GM19239 (cell line): ENCODE results near the gene MAML3.

Source experiments
- DNase-seq: peaks from one replicate; pipeline ENCODE4 v3.0.0; 2011; ENCODE audit warnings: low spot score; ENCODE audit not compliant: insufficient read length
- FAIRE-seq: peaks from 2 replicates; lab custom pipeline; 2011; peaks lifted over from hg19 to GRCh38; lab: Jason Lieb, UNC

MAML3 gene

DNA sequence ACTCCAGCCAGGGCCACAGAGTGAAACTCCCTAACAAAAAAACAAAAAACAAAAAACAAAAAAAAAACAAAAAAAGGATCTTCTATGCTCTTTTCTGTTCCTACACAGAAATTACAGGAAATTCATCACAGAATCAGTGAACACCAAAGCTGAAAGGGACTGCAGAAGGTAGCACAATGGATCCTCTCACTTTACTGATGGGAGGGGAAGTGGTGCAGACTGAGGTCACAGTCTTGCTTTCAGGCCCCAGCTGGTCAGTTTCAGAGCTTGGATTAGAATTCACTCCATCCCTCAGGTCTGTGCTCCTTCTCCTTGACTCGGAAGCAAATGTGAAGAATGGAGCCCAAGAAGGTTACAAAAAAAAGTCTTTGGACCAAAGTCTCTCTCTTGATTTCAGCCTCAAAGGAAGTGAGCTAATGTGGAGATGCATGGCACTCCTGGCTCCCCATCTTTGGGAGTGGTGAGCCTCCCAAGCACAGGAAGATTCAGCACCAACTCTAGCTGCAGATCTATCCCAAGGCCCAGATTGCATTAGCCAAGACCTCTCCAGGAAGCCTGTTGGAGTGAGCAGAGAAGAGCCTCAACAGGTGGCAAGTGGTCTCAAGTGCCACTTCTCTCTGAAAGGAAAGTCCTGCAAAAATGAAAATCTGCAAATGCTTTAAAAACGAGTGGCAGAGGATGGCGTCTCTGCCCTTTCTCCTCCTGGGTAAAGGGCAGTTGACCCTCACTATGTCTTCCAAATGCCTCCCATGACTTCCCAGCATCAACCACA is 176.0 kb downstream of the MAML3 start:
- DNase-seq (peak; percentile 12), FAIRE-seq (peak; percentile 94)

DNA sequence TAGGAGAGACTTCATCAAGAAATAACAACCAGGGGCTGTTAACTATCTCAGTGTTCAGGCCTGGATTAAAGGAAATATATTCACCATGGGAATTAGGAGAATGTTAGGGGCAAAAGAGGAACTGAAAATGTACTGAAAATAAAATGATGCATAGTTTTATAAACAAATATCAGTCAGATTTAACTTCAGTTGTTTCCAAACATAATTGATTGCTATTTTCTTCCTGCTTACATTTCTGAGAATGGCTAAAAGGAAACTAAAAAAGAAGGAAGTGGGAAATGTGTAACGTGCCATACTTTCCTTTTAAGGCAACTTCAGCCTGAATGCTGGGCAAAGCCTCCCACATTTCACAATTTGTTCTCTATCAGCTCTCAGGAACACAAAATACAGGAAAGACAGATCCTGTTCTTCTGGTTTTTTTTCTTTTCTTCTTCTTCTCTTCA is 178.1 kb downstream of the MAML3 start:
- peak; percentile 87 for FAIRE-seq
- no peak for DNase-seq

DNA sequence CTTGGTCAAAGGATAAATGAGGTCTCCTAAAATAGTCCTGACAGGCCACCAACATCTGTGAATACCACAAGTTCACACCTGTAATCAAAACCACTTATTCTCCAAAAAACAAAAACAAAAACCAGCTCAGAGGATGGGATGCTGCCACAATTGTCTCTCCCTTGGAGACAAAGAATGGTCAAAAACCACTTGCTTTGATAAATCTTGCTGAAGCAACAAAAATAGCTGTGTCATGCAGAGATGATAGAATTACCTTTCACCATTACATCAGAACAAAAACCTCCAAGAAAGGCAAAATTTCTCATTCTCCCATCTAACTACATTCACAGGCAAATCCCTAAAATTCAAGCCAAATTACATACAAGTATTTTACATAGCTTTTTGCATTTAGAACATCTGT is 180.4 kb downstream of the MAML3 start:
- FAIRE-seq: no peak
- DNase-seq: no peak

DNA sequence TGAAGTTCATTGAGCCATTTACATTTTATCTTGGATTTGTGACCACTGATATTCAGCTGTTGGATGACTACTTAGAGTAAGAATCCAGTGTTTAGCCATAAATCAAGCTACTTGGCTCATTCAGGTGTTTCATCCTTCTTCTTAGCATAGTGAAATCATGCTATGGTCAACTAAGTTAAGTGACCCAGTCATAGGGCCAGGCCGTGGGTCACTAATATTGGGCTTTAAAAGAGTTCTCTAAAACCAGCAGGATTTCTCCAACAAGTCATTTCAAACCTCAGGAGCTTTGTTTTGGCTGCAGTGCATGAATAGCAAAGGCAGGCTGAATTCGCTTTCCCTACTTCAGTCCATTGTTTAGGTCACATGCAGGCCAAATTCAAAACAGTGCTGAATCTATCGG is 181.0 kb downstream of the MAML3 start:
- no peak for FAIRE-seq
- no peak for DNase-seq

DNA sequence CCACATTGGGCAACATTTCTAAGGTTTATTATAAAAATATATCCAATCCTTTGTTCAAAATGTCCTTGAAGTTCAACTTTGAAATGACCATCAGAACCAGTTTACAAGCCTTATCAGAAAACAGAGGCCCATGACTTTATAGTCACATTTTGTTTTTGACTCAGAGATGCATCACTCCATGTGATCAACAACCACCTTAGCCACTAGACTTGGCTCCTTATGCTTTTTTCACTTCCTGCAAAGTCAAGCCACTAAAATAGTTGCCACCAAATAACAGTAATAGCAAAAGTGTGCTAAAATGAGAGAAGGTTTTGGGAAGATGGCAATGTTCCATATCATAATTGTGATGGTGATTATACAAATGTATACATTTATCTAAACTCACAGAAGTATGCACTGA is 181.7 kb downstream of the MAML3 start:
- no peak for FAIRE-seq

DNA sequence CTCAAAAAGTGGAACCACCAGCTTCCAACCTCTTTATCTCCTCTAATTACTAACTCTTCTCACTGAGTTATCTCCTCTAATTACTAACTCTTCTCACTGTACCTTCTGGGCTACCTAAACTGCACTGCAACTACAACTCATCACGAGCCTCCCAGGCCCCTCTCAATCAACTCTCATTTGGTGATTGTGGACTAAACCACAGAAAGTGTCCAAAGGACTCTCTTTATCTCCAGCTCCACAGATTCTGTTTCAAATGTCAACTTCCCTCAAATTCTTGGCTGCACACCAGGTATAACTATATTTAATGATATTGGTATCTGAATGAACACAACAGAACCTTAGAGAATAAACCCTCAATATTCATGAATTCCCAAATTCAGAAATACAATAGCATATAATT is 182.9 kb downstream of the MAML3 start:
- FAIRE-seq (no peak), DNase-seq (no peak)

More for the DNA sequence above, 181.7 kb downstream of the MAML3 start:
- DNase-seq: no peak

DNA sequence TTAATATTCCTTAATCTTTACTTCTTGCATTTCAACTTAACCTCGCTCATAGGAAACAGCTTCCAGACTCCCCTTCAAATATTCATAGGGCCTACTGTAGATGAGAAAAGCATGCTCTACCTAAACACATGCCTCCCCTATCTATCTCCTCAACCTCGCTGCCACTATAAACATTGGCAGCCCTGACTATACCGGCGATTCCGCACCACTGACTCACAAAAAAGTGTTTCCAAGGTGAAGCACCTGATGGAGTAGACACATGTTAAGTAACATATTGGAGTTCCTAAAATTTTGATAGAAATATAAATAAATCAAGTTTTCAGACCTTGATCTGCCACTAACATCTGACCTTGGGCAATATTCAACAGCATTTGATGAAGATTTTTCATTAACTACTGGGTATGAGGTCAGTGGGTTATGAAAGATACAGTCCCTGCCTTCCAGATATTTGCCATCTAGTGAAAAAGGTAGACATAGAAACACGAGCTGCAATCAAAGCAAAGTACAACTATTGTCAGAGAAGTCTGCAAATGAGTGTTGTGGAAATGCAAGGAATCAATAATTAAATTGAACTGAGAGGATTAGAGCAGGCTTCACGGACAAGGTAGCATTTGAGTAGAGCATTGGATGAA is 184.2 kb downstream of the MAML3 start:
- FAIRE-seq (no peak), DNase-seq (no peak)

DNA sequence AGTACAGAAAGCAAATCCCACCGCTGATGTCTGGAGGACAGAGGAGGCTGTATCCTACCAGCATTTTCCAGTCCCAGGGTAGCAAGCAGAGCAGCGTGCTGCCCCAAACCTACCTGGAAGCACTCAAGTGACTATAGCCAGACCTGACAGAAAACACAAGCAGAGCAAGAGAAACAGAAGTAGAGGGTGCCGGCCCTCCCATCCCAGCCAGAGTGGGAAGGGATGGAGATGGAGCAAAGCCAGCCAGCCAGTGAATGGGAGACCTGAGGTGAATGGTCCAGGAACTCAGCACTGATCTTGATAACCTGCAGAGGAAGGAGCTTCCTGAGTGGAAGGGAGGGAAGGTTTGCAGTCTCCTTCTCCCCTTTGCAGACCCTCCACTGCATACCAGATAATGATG is 185.2 kb downstream of the MAML3 start:
- DNase-seq: no peak
- FAIRE-seq: no peak

DNA sequence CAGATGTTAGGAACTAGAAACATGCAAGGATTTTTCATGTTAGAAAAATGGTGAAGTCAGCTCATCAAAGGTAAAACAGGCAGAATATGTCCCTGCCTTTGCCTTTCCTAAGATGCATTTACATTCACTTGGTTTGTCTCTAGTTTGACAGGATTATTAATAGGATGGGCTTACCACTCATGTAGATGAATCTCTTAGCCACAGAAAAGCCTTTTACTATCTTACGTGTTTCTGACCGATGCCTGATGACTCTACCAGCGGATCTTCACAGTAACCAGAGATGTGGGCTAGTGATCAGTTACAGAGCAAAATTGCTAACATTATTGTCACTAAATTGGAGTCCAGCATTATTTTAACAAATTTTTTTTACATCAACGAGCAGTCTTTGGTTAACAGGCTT is 187.6 kb downstream of the MAML3 start:
- no peak for DNase-seq
- no peak for FAIRE-seq

DNA sequence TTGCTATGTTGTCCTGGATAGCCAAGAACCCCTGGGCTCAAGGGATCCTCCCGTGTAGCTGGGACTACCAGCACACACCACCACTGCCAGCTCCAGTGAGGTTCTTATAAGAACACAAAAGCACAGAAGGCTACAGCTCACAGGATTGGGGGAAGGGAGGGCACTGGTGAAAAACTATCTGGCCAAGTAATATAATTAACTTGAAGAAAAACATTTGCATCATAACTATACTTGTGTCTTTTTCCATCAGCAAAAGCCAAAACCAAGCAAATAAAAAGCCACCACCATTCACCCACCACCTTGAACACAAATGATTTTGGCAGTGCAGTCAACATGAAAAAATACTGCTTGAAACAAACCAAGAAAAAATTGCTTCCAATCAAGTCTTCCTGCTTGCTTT is 188.2 kb downstream of the MAML3 start:
- FAIRE-seq (no peak), DNase-seq (no peak)

DNA sequence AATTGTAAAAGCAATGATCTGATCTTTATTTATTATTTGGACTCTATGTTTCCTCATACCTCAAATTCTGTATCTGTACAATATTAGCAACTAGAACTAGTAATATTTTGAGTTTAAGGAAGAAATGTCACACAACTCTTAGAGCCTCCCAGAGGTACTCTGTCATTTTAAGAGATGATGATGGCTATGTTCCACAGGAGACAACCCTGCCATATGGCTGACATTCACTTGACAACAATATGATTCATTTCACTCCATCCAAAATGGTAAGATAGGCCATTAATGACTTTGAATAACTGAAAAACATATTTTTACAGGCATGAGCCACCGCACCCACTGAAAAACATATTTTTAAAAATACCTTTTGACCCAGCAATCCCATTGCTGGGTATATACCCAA is 190.3 kb downstream of the MAML3 start:
- DNase-seq: no peak
- no peak for FAIRE-seq

DNA sequence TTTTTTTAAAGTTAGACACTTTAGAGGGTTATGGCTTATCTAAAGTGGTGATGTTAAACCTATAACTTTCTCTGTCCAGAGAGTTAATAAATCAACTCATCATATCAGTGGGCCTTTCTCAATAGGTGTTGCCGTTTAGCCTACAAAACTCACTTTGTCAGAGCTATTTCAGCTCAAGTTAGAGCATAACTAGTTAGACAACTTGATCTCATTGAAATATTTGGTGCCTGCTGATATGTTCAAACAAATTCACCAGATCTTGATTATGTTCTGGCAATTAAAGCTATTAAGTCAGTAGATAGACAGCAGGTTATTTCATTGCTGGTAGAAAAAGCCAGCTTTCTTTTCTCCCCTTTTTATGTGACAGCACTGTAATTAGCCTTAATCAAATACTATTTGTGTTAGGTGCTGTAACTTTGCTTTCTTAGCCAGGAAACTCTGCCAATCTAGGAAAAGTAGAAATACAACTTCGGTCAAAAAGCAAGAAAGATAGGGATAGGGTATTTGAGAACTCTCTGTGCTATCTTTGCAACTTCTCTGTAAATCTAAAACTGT is 191.8 kb downstream of the MAML3 start:
- DNase-seq (no peak), FAIRE-seq (no peak)

DNA sequence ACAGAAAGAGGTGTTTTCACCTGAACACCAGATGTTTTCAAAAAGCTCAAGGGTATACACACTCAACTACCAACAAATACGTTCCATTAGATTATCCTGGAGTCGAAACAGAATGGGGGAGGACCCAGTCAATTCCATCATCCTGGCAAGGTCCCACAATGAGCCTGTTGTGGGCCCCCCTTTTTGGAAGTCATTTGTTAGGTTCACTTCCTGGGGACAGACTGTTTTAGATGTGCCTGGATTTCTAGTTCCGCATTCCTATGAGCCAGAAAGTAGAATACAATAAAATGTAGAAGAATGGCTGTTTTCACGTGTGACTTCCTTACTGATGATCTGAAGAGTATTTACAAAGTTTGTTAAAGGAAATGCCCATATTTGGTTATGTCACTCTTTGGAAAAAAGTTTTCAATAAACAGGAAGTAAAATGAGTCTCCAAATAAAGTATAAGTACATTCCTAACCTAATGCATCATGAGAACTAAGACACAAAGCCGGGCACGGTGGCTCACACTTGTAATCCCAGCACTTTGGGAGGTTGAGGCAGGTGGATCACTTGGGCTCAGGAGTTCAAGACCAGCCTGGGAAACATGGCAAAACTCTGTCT is 192.5 kb downstream of the MAML3 start:
- FAIRE-seq: no peak
- no peak for DNase-seq

DNA sequence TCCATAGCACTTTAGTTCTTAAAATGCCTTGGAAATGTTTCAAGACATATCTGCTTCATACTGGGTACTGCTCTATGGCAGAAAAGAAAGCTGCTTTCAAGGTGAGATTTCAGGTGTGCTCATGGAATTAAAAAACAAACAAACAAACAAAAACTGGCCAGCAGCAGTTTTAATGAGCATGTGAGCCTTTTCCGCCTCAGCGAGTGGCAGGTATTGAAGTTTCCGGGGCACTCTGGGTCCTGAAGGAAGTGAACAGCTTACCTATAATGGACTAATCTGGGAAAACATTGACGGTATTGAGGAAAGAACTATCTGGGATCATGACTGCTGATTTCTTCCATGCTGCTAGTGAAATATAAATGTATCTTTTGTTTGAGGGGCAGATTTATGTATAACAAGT is 194.6 kb downstream of the MAML3 start:
- DNase-seq (no peak), FAIRE-seq (no peak)

DNA sequence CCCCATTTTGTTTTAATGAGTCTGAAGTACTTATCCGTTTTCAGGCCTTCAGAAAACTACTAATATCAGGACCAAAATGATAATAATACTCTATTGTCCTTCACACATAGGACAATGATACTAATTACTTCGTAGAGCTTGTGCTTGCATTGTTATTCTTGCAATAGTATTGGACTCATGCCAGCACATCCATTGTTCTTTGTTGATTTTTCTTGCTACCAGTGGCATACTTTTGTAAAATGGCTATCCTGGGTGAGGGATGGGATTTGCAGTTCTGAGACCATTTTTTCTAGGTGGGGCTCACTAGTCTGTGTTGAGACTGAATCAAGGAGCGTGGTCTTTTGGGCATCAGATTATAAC is 195.3 kb downstream of the MAML3 start:
- DNase-seq (no peak), FAIRE-seq (no peak)

DNA sequence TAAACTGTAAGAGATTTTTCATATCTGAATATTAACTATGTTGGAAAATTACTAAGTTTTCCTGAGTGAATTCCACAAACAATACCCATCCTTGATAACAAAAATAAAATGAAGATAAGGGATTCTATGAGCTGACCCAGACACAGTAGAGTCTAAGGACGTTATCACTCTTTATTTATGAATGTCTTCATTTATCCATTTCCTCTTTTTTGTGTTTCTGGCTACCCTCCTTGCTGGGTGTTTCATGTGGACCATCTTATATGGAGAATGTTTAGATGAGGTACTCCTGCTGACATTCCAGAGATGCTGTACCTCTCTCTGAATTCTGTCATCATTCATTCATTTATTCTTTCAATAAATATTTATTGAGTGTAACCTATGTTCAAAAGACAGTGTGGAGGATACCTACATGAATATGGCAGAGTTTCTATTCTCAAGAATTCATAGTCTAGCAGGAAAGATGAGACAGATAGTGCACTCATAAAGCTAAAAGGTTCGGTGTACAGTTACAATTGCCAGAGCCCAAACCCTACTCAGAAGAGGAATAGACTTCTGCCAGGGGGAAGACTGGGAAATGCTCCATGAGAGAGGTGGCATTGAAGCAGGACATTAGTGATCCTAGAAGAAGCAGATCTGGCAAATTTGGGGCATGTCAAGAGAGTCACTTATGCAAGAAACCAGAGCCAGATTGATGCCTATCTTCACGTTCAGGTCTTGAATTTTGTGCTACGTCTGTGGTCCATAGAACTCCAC is 195.8 kb downstream of the MAML3 start:
- DNase-seq (no peak), FAIRE-seq (no peak)

DNA sequence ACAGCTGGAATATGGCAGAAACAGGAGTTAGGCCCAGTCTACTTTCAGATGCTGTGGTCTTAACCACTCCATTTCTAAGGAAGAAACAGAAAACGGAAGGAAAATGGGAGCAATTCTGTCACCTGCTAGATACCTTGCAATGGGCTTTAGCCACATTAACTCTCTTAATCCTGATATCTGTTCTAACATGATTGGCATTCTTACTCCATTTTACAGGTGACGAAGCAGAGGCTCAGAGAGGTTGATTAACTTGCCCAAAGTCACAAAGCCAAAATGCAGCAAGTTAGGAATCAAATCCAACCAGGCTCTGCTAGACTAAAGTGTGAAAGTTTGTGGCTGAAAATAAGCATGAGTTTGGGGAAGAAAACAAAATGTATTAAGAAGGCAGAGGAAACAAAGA is 196.9 kb downstream of the MAML3 start:
- FAIRE-seq: no peak

DNA sequence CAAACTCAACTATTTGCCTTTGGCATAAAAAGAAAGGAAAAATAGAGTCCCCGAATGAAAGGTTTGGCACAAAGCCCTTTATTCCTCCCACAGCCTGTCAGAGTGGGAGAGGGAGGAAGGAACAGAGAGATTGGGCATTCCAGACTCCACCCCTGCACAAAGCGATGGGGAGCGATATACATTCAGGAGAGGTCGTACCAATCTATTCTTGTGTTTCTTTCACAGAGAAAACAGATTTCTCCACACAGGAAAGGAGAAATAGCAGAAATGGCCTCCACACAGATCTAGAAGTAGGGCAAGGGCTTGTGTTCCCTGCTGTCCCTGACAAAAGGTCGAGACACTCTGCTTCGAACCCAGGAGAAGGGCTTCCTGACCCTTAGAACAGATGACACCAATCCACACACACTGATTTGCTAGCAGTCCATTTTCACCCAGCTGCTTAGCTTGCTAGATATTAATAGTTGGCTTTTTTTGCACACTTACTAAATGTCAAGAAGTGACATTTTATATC is 197.4 kb downstream of the MAML3 start:
- no peak for DNase-seq
- FAIRE-seq: no peak

More for the DNA sequence above, 196.9 kb downstream of the MAML3 start:
- no peak for DNase-seq

DNA sequence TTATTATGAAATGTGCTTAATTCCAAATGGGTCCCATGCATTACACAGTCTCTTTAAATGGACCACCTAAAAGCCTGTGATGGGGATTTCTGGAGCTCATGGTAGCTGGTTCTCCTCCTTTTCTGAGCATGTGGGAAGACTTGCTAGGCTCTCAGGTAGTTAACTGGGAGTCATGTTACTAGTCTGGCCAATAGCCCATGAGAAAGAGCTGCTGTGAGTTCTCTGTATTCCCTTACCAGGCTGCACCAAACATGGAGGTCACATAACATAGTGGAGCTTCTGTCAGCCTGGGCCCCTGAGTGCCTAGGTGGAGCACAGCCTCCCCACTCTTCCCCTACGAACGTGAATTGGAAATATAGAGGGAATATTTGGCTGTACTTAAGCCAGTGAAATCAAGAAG is 198.4 kb downstream of the MAML3 start:
- FAIRE-seq: no peak
- DNase-seq: no peak

DNA sequence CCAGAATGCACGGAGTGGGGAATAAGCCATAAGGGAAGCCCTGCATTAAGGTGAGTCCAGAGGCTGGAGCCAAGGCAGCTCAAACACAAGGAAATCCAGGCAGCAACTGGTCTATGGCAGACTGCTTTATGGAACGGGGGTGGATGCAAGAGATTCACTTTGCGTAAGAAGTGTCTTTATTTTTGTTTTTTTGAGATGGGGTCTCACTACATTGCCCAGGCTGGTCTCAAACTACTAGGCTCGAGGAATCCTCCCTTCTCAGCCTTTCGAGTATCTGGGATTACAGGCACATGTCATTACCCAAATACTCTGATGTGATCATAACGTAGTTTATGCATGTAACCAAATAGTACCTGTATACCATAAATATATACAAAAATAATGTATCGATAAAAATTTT is 199.5 kb downstream of the MAML3 start:
- FAIRE-seq: no peak
- no peak for DNase-seq
